Measurements from ENCODE around the gene NPIPB8.

DNA sequence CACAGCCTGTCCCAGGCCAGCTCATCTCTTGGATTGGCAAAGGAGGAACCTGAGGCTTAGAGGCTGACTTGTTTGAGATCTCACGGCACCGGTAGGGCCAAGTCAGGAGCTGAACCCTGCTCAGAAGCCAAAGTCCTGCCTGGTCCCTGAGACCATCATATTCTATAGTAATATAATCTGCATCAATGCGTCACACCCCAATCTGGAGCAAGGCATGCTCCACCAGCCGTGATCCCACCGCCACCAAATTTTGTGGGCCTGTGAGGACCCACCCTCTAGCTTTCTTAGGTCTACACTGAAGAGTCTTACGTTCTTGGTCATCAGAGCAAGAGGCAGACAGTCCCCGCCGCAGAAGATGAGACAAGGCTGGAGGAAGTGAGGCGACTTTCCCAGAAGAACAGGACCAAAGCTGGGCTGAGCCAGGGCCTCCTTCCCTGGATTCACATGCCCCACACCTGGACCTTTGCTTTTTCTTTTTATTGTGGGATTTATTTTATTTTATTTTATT lies 30.7 kb upstream of the NPIPB8 start:
- TF ChIP-seq, protein P1, sequence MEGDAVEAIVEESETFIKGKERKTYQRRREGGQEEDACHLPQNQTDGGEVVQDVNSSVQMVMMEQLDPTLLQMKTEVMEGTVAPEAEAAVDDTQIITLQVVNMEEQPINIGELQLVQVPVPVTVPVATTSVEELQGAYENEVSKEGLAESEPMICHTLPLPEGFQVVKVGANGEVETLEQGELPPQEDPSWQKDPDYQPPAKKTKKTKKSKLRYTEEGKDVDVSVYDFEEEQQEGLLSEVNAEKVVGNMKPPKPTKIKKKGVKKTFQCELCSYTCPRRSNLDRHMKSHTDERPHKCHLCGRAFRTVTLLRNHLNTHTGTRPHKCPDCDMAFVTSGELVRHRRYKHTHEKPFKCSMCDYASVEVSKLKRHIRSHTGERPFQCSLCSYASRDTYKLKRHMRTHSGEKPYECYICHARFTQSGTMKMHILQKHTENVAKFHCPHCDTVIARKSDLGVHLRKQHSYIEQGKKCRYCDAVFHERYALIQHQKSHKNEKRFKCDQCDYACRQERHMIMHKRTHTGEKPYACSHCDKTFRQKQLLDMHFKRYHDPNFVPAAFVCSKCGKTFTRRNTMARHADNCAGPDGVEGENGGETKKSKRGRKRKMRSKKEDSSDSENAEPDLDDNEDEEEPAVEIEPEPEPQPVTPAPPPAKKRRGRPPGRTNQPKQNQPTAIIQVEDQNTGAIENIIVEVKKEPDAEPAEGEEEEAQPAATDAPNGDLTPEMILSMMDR (conservative IDR thresholded peaks at IDR 0.05), result no peak
- TF ChIP-seq ZFX (IDR thresholded peaks at IDR 0.05), result no peak

Data from C4-2B (cell line).